Transverse colon (tissue), 4 donors: ENCODE measurements around the gene GJB5.

ENCODE experiments used
- CTCF ChIP-seq, 5 experiments: fragments of 200-600 bp in 3 of 5; fragments of 450-650 bp in 2 of 5; sonication (generic) in 3 of 5; IDR thresholded peaks; 1 replicate in 2 of 5; 2 replicates in 3 of 5; pipeline ENCODE4 v1.5.1; 2016 to 2017; ENCODE audit warnings: antibody characterized with exemption in 5 of 5, inconsistent platforms in 3 of 5, mild to moderate bottlenecking in 2 of 5, moderate library complexity in 1 of 5
- POLR2A ChIP-seq: fragments of 450-650 bp; IDR thresholded peaks from one replicate; pipeline ENCODE4 v1.6.1; 2016; ENCODE audit warnings: antibody characterized with exemption, mild to moderate bottlenecking, moderate library complexity
- POLR2AphosphoS5 ChIP-seq, 3 donors: sonication (generic); formaldehyde crosslinking; IDR thresholded peaks; one replicate each; pipeline ENCODE4 v1.6.1; 2016; ENCODE audit warnings: antibody characterized with exemption in 3 of 3

GRCh38 chr1:34779005-34779404 lies 24.2 kb downstream of the GJB5 start:
- no peak for TF ChIP-seq POLR2AphosphoS5 (IDR thresholded peaks at IDR 0.05)
- TF ChIP-seq CTCF (IDR thresholded peaks at IDR 0.05): no peak
- TF ChIP-seq POLR2A: no peak
